ENCODE data around the gene CCDC91.

GRCh38 chr12:28550757-28551704, 360.8 kb downstream of the CCDC91 start:
- no peak for TF ChIP-seq ZNF263 (CRISPR knock-in tag; IDR thresholded peaks at IDR 0.05; ENCODE audit: borderline replicate concordance)
- TF ChIP-seq ZFP1 (CRISPR knock-in tag; IDR thresholded peaks at IDR 0.05), result no peak
- TF ChIP-seq, protein P1, sequence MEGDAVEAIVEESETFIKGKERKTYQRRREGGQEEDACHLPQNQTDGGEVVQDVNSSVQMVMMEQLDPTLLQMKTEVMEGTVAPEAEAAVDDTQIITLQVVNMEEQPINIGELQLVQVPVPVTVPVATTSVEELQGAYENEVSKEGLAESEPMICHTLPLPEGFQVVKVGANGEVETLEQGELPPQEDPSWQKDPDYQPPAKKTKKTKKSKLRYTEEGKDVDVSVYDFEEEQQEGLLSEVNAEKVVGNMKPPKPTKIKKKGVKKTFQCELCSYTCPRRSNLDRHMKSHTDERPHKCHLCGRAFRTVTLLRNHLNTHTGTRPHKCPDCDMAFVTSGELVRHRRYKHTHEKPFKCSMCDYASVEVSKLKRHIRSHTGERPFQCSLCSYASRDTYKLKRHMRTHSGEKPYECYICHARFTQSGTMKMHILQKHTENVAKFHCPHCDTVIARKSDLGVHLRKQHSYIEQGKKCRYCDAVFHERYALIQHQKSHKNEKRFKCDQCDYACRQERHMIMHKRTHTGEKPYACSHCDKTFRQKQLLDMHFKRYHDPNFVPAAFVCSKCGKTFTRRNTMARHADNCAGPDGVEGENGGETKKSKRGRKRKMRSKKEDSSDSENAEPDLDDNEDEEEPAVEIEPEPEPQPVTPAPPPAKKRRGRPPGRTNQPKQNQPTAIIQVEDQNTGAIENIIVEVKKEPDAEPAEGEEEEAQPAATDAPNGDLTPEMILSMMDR (IDR thresholded peaks at IDR 0.05 in 2 of 3, conservative IDR thresholded peaks at IDR 0.05 in 1 of 3; ENCODE audit: insufficient read depth in 2 of 3, low read depth in 1 of 3, low read length in 3 of 3), result no peak
- no peak for TF ChIP-seq TAF1 (IDR thresholded peaks at IDR 0.05; ENCODE audit: control insufficient read depth, extremely low read depth, insufficient read depth, low read length, severe bottlenecking)
- no peak for TF ChIP-seq PRMT5 (CRISPR knock-in tag; IDR thresholded peaks at IDR 0.05)
- TF ChIP-seq GABPB1 (CRISPR knock-in tag; IDR thresholded peaks at IDR 0.05), result no peak
- no peak for TF ChIP-seq EZH2 (IDR thresholded peaks at IDR 0.05; ENCODE audit: borderline replicate concordance, low read depth, low read length)
